Measurements from ENCODE around the gene NEIL1.

Gene NEIL1

DNA sequence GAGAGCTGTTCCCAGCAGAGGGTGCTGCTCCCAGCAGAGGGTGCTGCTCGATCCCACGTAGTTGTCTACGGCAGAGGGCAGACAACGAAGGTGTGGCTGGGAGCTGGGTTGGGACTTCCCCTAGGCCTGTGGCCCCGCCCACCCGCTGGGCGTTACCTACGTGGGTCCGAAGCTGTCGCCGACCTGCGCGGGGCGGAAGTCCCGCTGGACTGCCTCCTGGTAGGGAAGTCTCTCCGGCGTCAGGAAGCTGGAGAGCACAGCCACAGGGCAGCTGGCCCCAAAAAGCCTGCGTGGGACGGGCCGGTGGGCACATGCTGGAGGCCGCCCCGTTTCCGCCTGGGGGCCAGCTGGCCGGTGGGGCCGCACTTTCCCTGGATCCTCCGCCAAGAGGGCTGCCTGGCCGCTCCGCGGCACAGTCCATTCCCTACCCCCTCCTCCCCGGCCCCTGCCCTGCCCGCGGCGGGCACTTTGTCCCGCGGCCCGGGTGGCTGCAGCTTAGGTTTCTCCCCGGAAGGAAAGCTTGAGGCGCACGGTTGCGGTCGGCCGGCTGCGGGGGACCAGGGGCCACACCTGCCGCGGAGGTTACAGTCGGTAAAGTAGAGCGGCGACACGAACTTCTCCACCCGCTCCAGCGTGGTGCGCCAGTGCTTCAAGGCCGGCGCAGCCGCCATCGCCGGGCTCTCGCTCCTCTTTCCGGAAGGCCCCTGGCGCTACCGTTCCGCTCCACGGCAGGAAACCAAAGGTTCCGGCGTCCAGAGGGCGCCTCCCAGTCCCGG is 21.3 kb downstream of the NEIL1 start, which contains the start of gene MAN2C1:
Gene MAN2C1 (minus strand): TSS at position 695 of the 776 bp plus-strand sequence. CDS start 24 bp downstream, at position 671.
- H3K27me3 ChIP-seq (ENCODE audit: insufficient read depth, low read length, poor library complexity), result no peaks in the 10 kb centered on the region
- H3K9me3 ChIP-seq (ENCODE audit: insufficient read depth, low read length, severe bottlenecking), result no peaks in the 10 kb centered on the region
- no peak for TF ChIP-seq EZH2 (IDR thresholded peaks at IDR 0.05; ENCODE audit: borderline replicate concordance, low read depth, low read length, severe bottlenecking)
- TF ChIP-seq, protein P1, sequence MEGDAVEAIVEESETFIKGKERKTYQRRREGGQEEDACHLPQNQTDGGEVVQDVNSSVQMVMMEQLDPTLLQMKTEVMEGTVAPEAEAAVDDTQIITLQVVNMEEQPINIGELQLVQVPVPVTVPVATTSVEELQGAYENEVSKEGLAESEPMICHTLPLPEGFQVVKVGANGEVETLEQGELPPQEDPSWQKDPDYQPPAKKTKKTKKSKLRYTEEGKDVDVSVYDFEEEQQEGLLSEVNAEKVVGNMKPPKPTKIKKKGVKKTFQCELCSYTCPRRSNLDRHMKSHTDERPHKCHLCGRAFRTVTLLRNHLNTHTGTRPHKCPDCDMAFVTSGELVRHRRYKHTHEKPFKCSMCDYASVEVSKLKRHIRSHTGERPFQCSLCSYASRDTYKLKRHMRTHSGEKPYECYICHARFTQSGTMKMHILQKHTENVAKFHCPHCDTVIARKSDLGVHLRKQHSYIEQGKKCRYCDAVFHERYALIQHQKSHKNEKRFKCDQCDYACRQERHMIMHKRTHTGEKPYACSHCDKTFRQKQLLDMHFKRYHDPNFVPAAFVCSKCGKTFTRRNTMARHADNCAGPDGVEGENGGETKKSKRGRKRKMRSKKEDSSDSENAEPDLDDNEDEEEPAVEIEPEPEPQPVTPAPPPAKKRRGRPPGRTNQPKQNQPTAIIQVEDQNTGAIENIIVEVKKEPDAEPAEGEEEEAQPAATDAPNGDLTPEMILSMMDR (IDR thresholded peaks at IDR 0.05; ENCODE audit: borderline replicate concordance, extremely low read depth, low read length, poor library complexity, severe bottlenecking), result peak; percentile 83
- H3K9ac ChIP-seq (ENCODE audit: low read depth, low read length), result peak within 1 kb of the TSS; percentile 97
- peak within 1 kb of the TSS; percentile 94 to 95 for H3K4me3 ChIP-seq (ENCODE audit: low read depth in 1 of 2, low read length in 2 of 2)
- peak; percentile 90 for DNase-seq
- H3K27ac ChIP-seq (ENCODE audit: low read length), result peak within 1 kb of the TSS; percentile 90
- peak within 1 kb of the TSS; percentile 85 for H2AFZ ChIP-seq (ENCODE audit: low read depth, low read length)
- ATAC-seq (ENCODE audit: insufficient read depth, low read depth), result peak; percentile 90
- H4K20me1 ChIP-seq (ENCODE audit: insufficient read depth, low read length), result peaks cover 19% of the 10 kb centered on the region
- H3K4me2 ChIP-seq (ENCODE audit: insufficient read depth, low read length), result peak within 1 kb of the TSS; percentile 81
- peaks cover 31% of the 10 kb centered on the region for H3K4me1 ChIP-seq (ENCODE audit: insufficient read depth, low read length)
- peaks cover 17% of the 10 kb centered on the region for H3K79me2 ChIP-seq (ENCODE audit: insufficient read depth, low read length)
- peaks cover 69% of the 10 kb centered on the region for H3K36me3 ChIP-seq (ENCODE audit: insufficient read depth, low read length)

DNA sequence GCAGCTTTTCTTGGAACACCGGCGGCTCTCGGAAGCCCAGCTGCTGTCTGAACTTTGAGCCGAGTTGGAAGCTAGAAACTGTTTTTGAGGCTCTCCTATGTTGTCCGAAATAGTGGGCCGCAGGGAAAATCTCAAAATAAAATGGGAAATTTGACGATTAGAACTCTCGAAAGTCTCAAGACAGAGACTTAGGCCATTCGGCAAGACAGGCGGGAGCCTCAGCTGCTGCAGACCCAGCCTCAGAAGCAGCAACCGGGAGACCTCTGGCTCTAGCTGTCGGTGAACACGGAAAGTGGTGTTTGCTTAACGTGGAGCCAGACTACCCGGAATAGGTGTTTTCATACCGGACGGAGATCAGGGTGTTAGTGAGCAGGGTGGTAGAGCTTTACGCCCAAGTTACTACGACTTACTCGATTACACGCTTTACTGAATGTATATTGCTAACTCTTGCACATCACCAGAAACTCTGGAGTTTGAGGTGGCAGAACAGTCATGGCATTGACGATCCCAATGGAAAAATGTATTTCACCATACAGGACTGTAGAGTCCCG is 21.9 kb downstream of the NEIL1 start:
- H3K4me1 ChIP-seq (ENCODE audit: insufficient read depth, low read length), result peaks cover 31% of the 10 kb centered on the region
- H2AFZ ChIP-seq (ENCODE audit: low read depth, low read length), result peak overlapping the region; percentile 85
- peaks cover 17% of the 10 kb centered on the region for H3K79me2 ChIP-seq (ENCODE audit: insufficient read depth, low read length)
- peaks cover 19% of the 10 kb centered on the region for H4K20me1 ChIP-seq (ENCODE audit: insufficient read depth, low read length)
- peak overlapping the region; percentile 90 for H3K27ac ChIP-seq (ENCODE audit: low read length)
- ATAC-seq (ENCODE audit: insufficient read depth, low read depth) (peak; percentile 2; the same call in 1 of the 3 replicates), DNase-seq (no peak)
- peak overlapping the region; percentile 81 for H3K4me2 ChIP-seq (ENCODE audit: insufficient read depth, low read length)
- peak overlapping the region; percentile 94 to 95 for H3K4me3 ChIP-seq (ENCODE audit: low read depth in 1 of 2, low read length in 2 of 2)
- peak overlapping the region; percentile 97 for H3K9ac ChIP-seq (ENCODE audit: low read depth, low read length)
- H3K27me3 ChIP-seq (ENCODE audit: insufficient read depth, low read length, poor library complexity), result no peaks in the 10 kb centered on the region
- peaks cover 70% of the 10 kb centered on the region for H3K36me3 ChIP-seq (ENCODE audit: insufficient read depth, low read length)
- no peak for TF ChIP-seq EZH2 (IDR thresholded peaks at IDR 0.05; ENCODE audit: borderline replicate concordance, low read depth, low read length, severe bottlenecking)
- TF ChIP-seq, protein P1 (IDR thresholded peaks at IDR 0.05; ENCODE audit: borderline replicate concordance, extremely low read depth, low read length, poor library complexity, severe bottlenecking), result no peak
- H3K9me3 ChIP-seq (ENCODE audit: insufficient read depth, low read length, severe bottlenecking), result no peaks in the 10 kb centered on the region

DNA sequence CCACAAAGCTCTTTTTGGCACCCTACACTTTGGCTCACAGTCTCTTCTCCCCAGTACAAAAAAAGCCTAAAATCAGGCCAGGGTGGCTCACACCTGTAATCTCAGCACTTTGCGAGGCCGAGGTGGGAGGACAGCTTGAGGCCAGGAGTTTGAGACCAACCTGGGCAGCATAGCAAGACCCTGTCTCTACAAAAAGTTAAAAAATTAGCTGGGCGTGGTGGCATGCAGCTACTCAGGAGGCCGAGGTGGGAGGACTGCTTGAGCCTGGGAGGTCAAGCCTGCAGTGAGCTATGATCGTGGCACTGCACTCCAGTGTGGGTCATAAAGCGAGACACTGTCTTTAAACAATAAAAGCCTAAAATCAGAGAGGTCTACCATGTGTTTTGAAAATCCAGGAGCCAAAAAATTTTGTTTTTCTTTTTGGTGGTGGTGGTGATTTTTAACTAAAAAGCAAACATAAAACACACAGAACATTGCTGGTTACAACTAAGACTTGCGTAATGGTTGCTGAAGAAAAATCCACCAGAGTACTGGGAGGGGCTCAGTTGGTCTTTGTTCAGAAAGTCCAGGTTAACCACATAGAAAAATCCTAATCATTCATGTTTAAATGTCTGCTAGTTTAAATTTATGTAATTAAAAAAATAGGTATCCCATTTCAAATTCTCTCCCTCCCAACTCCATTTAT is 23.2 kb downstream of the NEIL1 start:
- Histone ChIP-seq H3K27ac (ENCODE audit: low read length) (no peak overlapping the region), H3K9me3 (ENCODE audit: insufficient read depth, low read length, severe bottlenecking) (no peaks in the 10 kb centered on the region), H3K4me3 (ENCODE audit: low read depth in 1 of 2, low read length in 2 of 2) (peak overlapping the region in 1 of 2 experiments; percentile 95; a peak in 2 of 4 replicates), H3K27me3 (ENCODE audit: insufficient read depth, low read length, poor library complexity) (no peaks in the 10 kb centered on the region), H4K20me1 (ENCODE audit: insufficient read depth, low read length) (peaks cover 19% of the 10 kb centered on the region), H3K36me3 (ENCODE audit: insufficient read depth, low read length) (peaks cover 66% of the 10 kb centered on the region), H3K4me1 (ENCODE audit: insufficient read depth, low read length) (peaks cover 31% of the 10 kb centered on the region), H3K9ac (ENCODE audit: low read depth, low read length) (peak overlapping the region; percentile 97; the same call in 1 of the 2 replicates), H3K79me2 (ENCODE audit: insufficient read depth, low read length) (peaks cover 22% of the 10 kb centered on the region), H3K4me2 (ENCODE audit: insufficient read depth, low read length) (peak overlapping the region; percentile 81; the same call in 1 of the 2 replicates), H2AFZ (ENCODE audit: low read depth, low read length) (no peak overlapping the region)
- DNase-seq, result no peak
- TF ChIP-seq, protein P1 (IDR thresholded peaks at IDR 0.05; ENCODE audit: borderline replicate concordance, extremely low read depth, low read length, poor library complexity, severe bottlenecking), result no peak
- TF ChIP-seq EZH2 (IDR thresholded peaks at IDR 0.05; ENCODE audit: borderline replicate concordance, low read depth, low read length, severe bottlenecking), result no peak
- no peak for ATAC-seq (ENCODE audit: insufficient read depth, low read depth)
